ENCODE data around the gene PHF12.
"Not testable (repeated sequence)": the region's sequence is repeated elsewhere in the genome, so short reads cannot be mapped to it uniquely, and the experiment has no call there.

Gene PHF12

GRCh38 chr17:28940142-28940541 is 11.2 kb downstream of the PHF12 start:
- H3K27me3 Mint-ChIP-seq = no peaks in the 10 kb centered on the region
- peaks cover 79% of the 10 kb centered on the region for H3K4me1 Mint-ChIP-seq (ENCODE audit: low read depth)
- H3K4me3 Mint-ChIP-seq = peak overlapping the region; percentile 13
- H3K9me3 Mint-ChIP-seq = no peaks in the 10 kb centered on the region
- H3K36me3 Mint-ChIP-seq (ENCODE audit: low read depth) = peaks cover 62% of the 10 kb centered on the region
- peak overlapping the region; percentile 74 for H3K27ac Mint-ChIP-seq

- Mint-ChIP-seq H3K4me3 (no peak overlapping the region), H3K4me1 (ENCODE audit: low read depth) (peaks cover 75% of the 10 kb centered on the region), H3K36me3 (ENCODE audit: low read depth) (peaks cover 56% of the 10 kb centered on the region), H3K27me3 (no peaks in the 10 kb centered on the region), H3K9me3 (no peaks in the 10 kb centered on the region), H3K27ac (no peak overlapping the region)
Measured at GRCh38 chr17:28938552-28938951, 12.8 kb downstream of the PHF12 start.

- Mint-ChIP-seq H3K4me1 (ENCODE audit: low read depth) (peaks cover 72% of the 10 kb centered on the region), H3K27ac (no peak overlapping the region), H3K9me3 (no peaks in the 10 kb centered on the region), H3K36me3 (ENCODE audit: low read depth) (peaks cover 47% of the 10 kb centered on the region), H3K27me3 (no peaks in the 10 kb centered on the region), H3K4me3 (no peak overlapping the region)
Measured at GRCh38 chr17:28937044-28937729, 14.1 kb downstream of the PHF12 start.

- Mint-ChIP-seq H3K36me3 (ENCODE audit: low read depth) (peaks cover 42% of the 10 kb centered on the region), H3K27me3 (no peaks in the 10 kb centered on the region), H3K27ac (no peak overlapping the region)
Measured at GRCh38 chr17:28935744-28936460, 15.4 kb downstream of the PHF12 start.

GRCh38 chr17:28934508-28934907 is 16.8 kb downstream of the PHF12 start:
- H3K27ac Mint-ChIP-seq, H3K27me3 Mint-ChIP-seq, H3K9me3 Mint-ChIP-seq, H3K4me3 Mint-ChIP-seq: not testable (repeated sequence)
- Mint-ChIP-seq H3K36me3 (ENCODE audit: low read depth) (peaks cover 39% of the 10 kb centered on the region), H3K4me1 (ENCODE audit: low read depth) (peaks cover 61% of the 10 kb centered on the region)

More at GRCh38 chr17:28935744-28936460, 15.4 kb downstream of the PHF12 start:
- H3K9me3 Mint-ChIP-seq = no peaks in the 10 kb centered on the region
- H3K4me1 Mint-ChIP-seq (ENCODE audit: low read depth) = peaks cover 65% of the 10 kb centered on the region
- no peak overlapping the region for H3K4me3 Mint-ChIP-seq

GRCh38 chr17:28929787-28930186 is 21.5 kb downstream of the PHF12 start:
- Mint-ChIP-seq H3K4me3 (no peak overlapping the region), H3K27ac (no peak overlapping the region), H3K4me1 (ENCODE audit: low read depth) (peaks cover 69% of the 10 kb centered on the region), H3K9me3 (peaks cover 14% of the 10 kb centered on the region), H3K36me3 (ENCODE audit: low read depth) (peaks cover 55% of the 10 kb centered on the region), H3K27me3 (no peaks in the 10 kb centered on the region)

GRCh38 chr17:28928061-28928460 is 23.3 kb downstream of the PHF12 start:
- Mint-ChIP-seq H3K27ac (peak overlapping the region; percentile 63), H3K36me3 (ENCODE audit: low read depth) (peaks cover 65% of the 10 kb centered on the region), H3K4me1 (ENCODE audit: low read depth) (peaks cover 69% of the 10 kb centered on the region), H3K4me3 (no peak overlapping the region), H3K9me3 (peaks cover 14% of the 10 kb centered on the region), H3K27me3 (no peaks in the 10 kb centered on the region)

GRCh38 chr17:28926786-28927185 is 24.5 kb downstream of the PHF12 start:
- Mint-ChIP-seq H3K27ac (peak overlapping the region; percentile 82), H3K9me3 (peaks cover 14% of the 10 kb centered on the region), H3K36me3 (ENCODE audit: low read depth) (peaks cover 75% of the 10 kb centered on the region), H3K4me1 (ENCODE audit: low read depth) (peaks cover 69% of the 10 kb centered on the region), H3K4me3 (no peak overlapping the region), H3K27me3 (no peaks in the 10 kb centered on the region)

GRCh38 chr17:28926366-28926765 is 25.0 kb downstream of the PHF12 start:
- Mint-ChIP-seq H3K27ac (peak overlapping the region; percentile 82), H3K9me3 (peaks cover 14% of the 10 kb centered on the region), H3K36me3 (ENCODE audit: low read depth) (peaks cover 79% of the 10 kb centered on the region), H3K4me3 (peak overlapping the region; percentile 58), H3K27me3 (no peaks in the 10 kb centered on the region), H3K4me1 (ENCODE audit: low read depth) (peaks cover 65% of the 10 kb centered on the region)

GRCh38 chr17:28925912-28926365 is 25.4 kb downstream of the PHF12 start:
- H3K36me3 Mint-ChIP-seq (ENCODE audit: low read depth) = peaks cover 81% of the 10 kb centered on the region
- H3K4me3 Mint-ChIP-seq = peak overlapping the region; percentile 58
- peaks cover 63% of the 10 kb centered on the region for H3K4me1 Mint-ChIP-seq (ENCODE audit: low read depth)

GRCh38 chr17:28920201-28920600 is 31.1 kb downstream of the PHF12 start:
- peaks cover 23% of the 10 kb centered on the region for H3K4me1 Mint-ChIP-seq (ENCODE audit: low read depth)
- no peak overlapping the region for H3K27ac Mint-ChIP-seq
- no peaks in the 10 kb centered on the region for H3K27me3 Mint-ChIP-seq
- H3K4me3 Mint-ChIP-seq = no peak overlapping the region
- peaks cover 86% of the 10 kb centered on the region for H3K36me3 Mint-ChIP-seq (ENCODE audit: low read depth)
- H3K9me3 Mint-ChIP-seq = peaks cover 2% of the 10 kb centered on the region

More at GRCh38 chr17:28925912-28926365, 25.4 kb downstream of the PHF12 start:
- Mint-ChIP-seq H3K27ac (peak overlapping the region; percentile 82), H3K9me3 (peaks cover 14% of the 10 kb centered on the region), H3K27me3 (no peaks in the 10 kb centered on the region)

- Mint-ChIP-seq H3K4me3 (no peak overlapping the region), H3K27ac (no peak overlapping the region), H3K4me1 (ENCODE audit: low read depth) (peaks cover 12% of the 10 kb centered on the region), H3K9me3 (peaks cover 8% of the 10 kb centered on the region), H3K36me3 (ENCODE audit: low read depth) (peaks cover 84% of the 10 kb centered on the region), H3K27me3 (no peaks in the 10 kb centered on the region)
Measured at GRCh38 chr17:28918295-28918694, 33.0 kb downstream of the PHF12 start.

- H3K9me3 Mint-ChIP-seq = peaks cover 8% of the 10 kb centered on the region
- peaks cover 84% of the 10 kb centered on the region for H3K36me3 Mint-ChIP-seq (ENCODE audit: low read depth)
- no peak overlapping the region for H3K4me3 Mint-ChIP-seq
- no peaks in the 10 kb centered on the region for H3K27me3 Mint-ChIP-seq
- peaks cover 9% of the 10 kb centered on the region for H3K4me1 Mint-ChIP-seq (ENCODE audit: low read depth)
- no peak overlapping the region for H3K27ac Mint-ChIP-seq
Measured at GRCh38 chr17:28917465-28917864, 33.9 kb downstream of the PHF12 start.

GRCh38 chr17:28917029-28917428 is 34.3 kb downstream of the PHF12 start:
- H3K9me3 Mint-ChIP-seq = peaks cover 8% of the 10 kb centered on the region
- no peak overlapping the region for H3K4me3 Mint-ChIP-seq
- no peaks in the 10 kb centered on the region for H3K27me3 Mint-ChIP-seq
- peaks cover 86% of the 10 kb centered on the region for H3K36me3 Mint-ChIP-seq (ENCODE audit: low read depth)
- H3K4me1 Mint-ChIP-seq (ENCODE audit: low read depth) = peaks cover 9% of the 10 kb centered on the region
- no peak overlapping the region for H3K27ac Mint-ChIP-seq

GRCh38 chr17:28916302-28916934 is 34.9 kb downstream of the PHF12 start:
- peaks cover 8% of the 10 kb centered on the region for H3K9me3 Mint-ChIP-seq
- H3K27me3 Mint-ChIP-seq = no peaks in the 10 kb centered on the region
- H3K4me1 Mint-ChIP-seq (ENCODE audit: low read depth) = peaks cover 9% of the 10 kb centered on the region
- H3K36me3 Mint-ChIP-seq (ENCODE audit: low read depth) = peaks cover 85% of the 10 kb centered on the region
- H3K27ac Mint-ChIP-seq = peak overlapping the region; percentile 27
- no peak overlapping the region for H3K4me3 Mint-ChIP-seq
